NCI-H1417 treated with DMSO at 0.1 percent for 48 hours (cell line): ENCODE results near the gene CARNS1.

Experiments used
- DNase-seq: peaks from one replicate; lab custom pipeline; 2025; lab: John Stamatoyannopoulos, UW

The CARNS1 gene

GRCh38 chr11:67428052-67429001 is 12.8 kb downstream of the CARNS1 start, which contains the start of gene RPS6KB2:
TSS of gene RPS6KB2 (plus strand) at chr11:67428494. CDS start at chr11:67428546, 52 bp downstream.
- DNase-seq: peak; percentile 91

- no peak for DNase-seq
These were observed 13.7 kb downstream of the CARNS1 start for GRCh38 chr11:67429038-67429668.

GRCh38 chr11:67429722-67430121 is 14.2 kb downstream of the CARNS1 start:
- DNase-seq: no peak

- no peak for DNase-seq
These were observed 16.1 kb downstream of the CARNS1 start for GRCh38 chr11:67431346-67432249.

GRCh38 chr11:67432655-67433349 is 17.3 kb downstream of the CARNS1 start:
- no peak for DNase-seq

- no peak for DNase-seq
These were observed 18.3 kb downstream of the CARNS1 start for GRCh38 chr11:67433536-67434394.

GRCh38 chr11:67434395-67434881 is 19.0 kb downstream of the CARNS1 start:
- no peak for DNase-seq

GRCh38 chr11:67435031-67435726 is 19.7 kb downstream of the CARNS1 start:
- no peak for DNase-seq

- no peak for DNase-seq
These were observed 20.4 kb downstream of the CARNS1 start for GRCh38 chr11:67435727-67436458.

GRCh38 chr11:67436459-67437081 is 21.1 kb downstream of the CARNS1 start:
- DNase-seq: no peak

GRCh38 chr11:67437082-67437808 is 21.8 kb downstream of the CARNS1 start, which contains the start of gene PTPRCAP:
TSS of gene PTPRCAP (minus strand) at chr11:67437682. CDS start at chr11:67437619, 63 bp downstream.
- DNase-seq: no peak

- DNase-seq: no peak
These were observed 22.3 kb downstream of the CARNS1 start for GRCh38 chr11:67437809-67438157.

GRCh38 chr11:67438158-67438902 is 22.9 kb downstream of the CARNS1 start:
- DNase-seq: no peak

GRCh38 chr11:67439321-67440228 is 24.1 kb downstream of the CARNS1 start:
- DNase-seq: no peak

GRCh38 chr11:67440229-67441097 is 25.0 kb downstream of the CARNS1 start:
- no peak for DNase-seq
